Kidney (tissue), 14 donors: ENCODE data around the gene UBALD2. TPM values are rescaled to one million over a fixed set of nuclear protein-coding genes. Genes with fewer than 3 reads are reported as not detected.

Experiments
- DNase-seq, 5 donors: peaks; one replicate each; pipeline ENCODE4 v3.0.0-alpha.2; 2013 to 2020
- FAIRE-seq: peaks from 2 replicates; lab custom pipeline; 2012; peaks lifted over from hg19 to GRCh38; lab: Jason Lieb, UNC
- H3K27ac ChIP-seq, 2 donors: one replicate each; pipeline ENCODE4 v1.7.0; 2013; ENCODE audit warnings: low read depth in 2 of 2, low read length in 2 of 2, inconsistent platforms in 1 of 2
- H3K27me3 ChIP-seq: one replicate; pipeline ENCODE4 v1.7.1; 2013; ENCODE audit warnings: low read length, inconsistent platforms; ENCODE audit not compliant: control insufficient read depth, insufficient read depth
- H3K36me3 ChIP-seq, 3 donors: one replicate each; pipeline versions ENCODE4 v1.7.0 to v1.7.1; 2013; ENCODE audit warnings: low read length in 3 of 3, control low read depth in 1 of 3, inconsistent platforms in 1 of 3; ENCODE audit not compliant: insufficient read depth in 3 of 3, control insufficient read depth in 2 of 3
- H3K4me1 ChIP-seq, 3 donors: one replicate each; pipeline versions ENCODE4 v1.7.0 to v1.7.1; 2013; ENCODE audit warnings: low read length in 3 of 3, inconsistent platforms in 1 of 3, low read depth in 1 of 3; ENCODE audit not compliant: control insufficient read depth in 2 of 3, insufficient read depth in 2 of 3
- H3K4me3 ChIP-seq, 3 donors: one replicate each; pipeline versions ENCODE4 v1.7.0 to v1.8.1; 2013; ENCODE audit warnings: low read length in 3 of 3, control low read depth in 1 of 3, inconsistent platforms in 1 of 3
- H3K9ac ChIP-seq, 3 donors: one replicate each; pipeline versions ENCODE4 v1.7.0 to v1.7.1; 2013; ENCODE audit warnings: low read length in 3 of 3, control low read depth in 1 of 3, inconsistent platforms in 1 of 3
- H3K9me3 ChIP-seq, 3 donors: one replicate each; pipeline versions ENCODE4 v1.7.0 to v1.7.1; 2013; ENCODE audit warnings: low read length in 3 of 3, control low read depth in 1 of 3, inconsistent platforms in 1 of 3; ENCODE audit not compliant: control insufficient read depth in 2 of 3, insufficient read depth in 1 of 3
- CTCF ChIP-seq: IDR thresholded peaks from 3 replicates; pipeline ENCODE4 v1.5.1; 2012; ENCODE audit warnings: mild to moderate bottlenecking, moderate library complexity, borderline replicate concordance; ENCODE audit not compliant: insufficient read depth; ENCODE audit errors: extremely low read depth
- intact Hi-C: fragments of 100-400 bp; cut with DNase I; formaldehyde crosslinking; loops from one replicate; pipeline ENCODE4 v1.11.1; 2022
- polyA plus RNA-seq: library from polyadenylated mRNA; stranded (reverse); fragments of 350-450 nt; fragmentation: Illumina TruSeq; extraction: RNeasy Lipid Tissue Mini Kit (QIAGEN cat#74804); gene quantifications from one replicate; pipeline ENCODE4 v1.2.3, GENCODE V29; 2014; ENCODE audit warnings: low read depth, low replicate concordance; ENCODE audit not compliant: insufficient read depth
- total RNA-seq: library from RNA; stranded (reverse); fragmentation: NEBNext Ultra II Directional; extraction: Animal tissue kit (Norgen Biotek cat#: 25700); gene quantifications from one replicate; pipeline ENCODE4 v1.2.1, GENCODE V29; 2021
- donor health status: control.
- donor health status: control.
- donor health status: control.
- donor health status: control.
- donor health status: control.
- donor health status: DM: yes; HTN: yes; CAD: no.
- donor health status: Normal renal cell carcinoma (clear cell type).

UBALD2 gene
- total and polyA plus RNA-seq, 2 donors from 2014 or later, result 54.3 to 59.1 TPM

DNA sequence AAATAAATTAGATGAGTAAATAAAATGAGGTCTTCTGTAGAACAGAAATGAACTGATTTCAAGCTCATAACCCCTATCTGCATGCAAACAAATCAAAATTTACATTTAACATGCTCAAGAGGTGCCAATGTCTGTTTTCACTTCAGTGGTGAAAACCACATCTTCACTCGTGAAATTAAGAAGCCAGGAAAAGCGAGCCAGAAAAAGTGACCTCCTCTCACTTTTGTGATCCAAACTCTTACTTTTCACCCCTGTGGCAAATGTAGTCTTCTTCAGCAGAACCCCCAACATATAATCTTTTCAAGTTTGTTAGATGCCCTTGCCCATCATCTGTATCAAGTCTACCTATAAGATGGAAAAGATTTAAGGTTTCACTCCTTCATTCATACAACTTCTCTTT, 52.4 kb downstream of the UBALD2 start:
- H3K4me3 ChIP-seq, result no peak overlapping the region
- H3K9me3 ChIP-seq, result no peaks in the 10 kb centered on the region
- H3K27me3 ChIP-seq, result no peaks in the 10 kb centered on the region
- H3K9ac ChIP-seq, result no peak overlapping the region
- peaks cover 0 to 3% (median 0%) of the 10 kb centered on the region in 3 donors for H3K4me1 ChIP-seq
- FAIRE-seq (no peak), DNase-seq (no peak)
- peaks cover 0 to 14% (median 3%) of the 10 kb centered on the region in 3 donors for H3K36me3 ChIP-seq
- no peak overlapping the region for H3K27ac ChIP-seq
- intact Hi-C loops, result no loop called here
- TF ChIP-seq CTCF, result no peak

GRCh38 chr17:76318586-76318985, 53.4 kb downstream of the UBALD2 start:
- H3K9me3 ChIP-seq, result no peaks in the 10 kb centered on the region
- intact Hi-C loops, result no loop called here
- peaks cover 0 to 6% (median 0%) of the 10 kb centered on the region in 3 donors for H3K36me3 ChIP-seq

More at GRCh38 chr17:76318586-76318985, 53.4 kb downstream of the UBALD2 start:
- Histone ChIP-seq H3K4me1 (peaks cover 0 to 3% (median 0%) of the 10 kb centered on the region in 3 donors), H3K27me3 (no peaks in the 10 kb centered on the region), H3K9ac (no peak overlapping the region), H3K4me3 (no peak overlapping the region), H3K27ac (no peak overlapping the region)
- TF ChIP-seq CTCF, result no peak
- no peak for DNase-seq
- FAIRE-seq, result no peak

Other genes starting within 250 kb of the UBALD2 start
- 23.5 TPM for gene EVPL, start 238.0 kb upstream of the UBALD2 start, total RNA-seq
- 11.1 TPM for gene EVPL, start 238.0 kb upstream of the UBALD2 start, polyA plus RNA-seq
- 68.1 TPM for gene SRP68, start 192.8 kb upstream of the UBALD2 start, total RNA-seq
- gene SRP68, start 192.8 kb upstream of the UBALD2 start, polyA plus RNA-seq, result 52.7 TPM
- not detected for gene GALR2, start 190.6 kb upstream of the UBALD2 start, total RNA-seq
- gene GALR2, start 190.6 kb upstream of the UBALD2 start, polyA plus RNA-seq, result not detected
- gene ZACN, start 186.2 kb upstream of the UBALD2 start, total RNA-seq, result 0.22 TPM
- gene ZACN, start 186.2 kb upstream of the UBALD2 start, polyA plus RNA-seq, result not detected
- gene EXOC7, start 161.6 kb upstream of the UBALD2 start, total RNA-seq, result 143 TPM
- 83.2 TPM for gene EXOC7, start 161.6 kb upstream of the UBALD2 start, polyA plus RNA-seq
- gene FOXJ1, start 124.1 kb upstream of the UBALD2 start, total RNA-seq, result 6.8 TPM
- 3.4 TPM for gene FOXJ1, start 124.1 kb upstream of the UBALD2 start, polyA plus RNA-seq
- gene RNF157, start 24.9 kb upstream of the UBALD2 start, total RNA-seq, result 4.8 TPM
- 12.4 TPM for gene RNF157, start 24.9 kb upstream of the UBALD2 start, polyA plus RNA-seq
- gene QRICH2, start 42.9 kb downstream of the UBALD2 start, total RNA-seq, result 2.0 TPM
- 2.5 TPM for gene QRICH2, start 42.9 kb downstream of the UBALD2 start, polyA plus RNA-seq
- 37.6 TPM for gene PRPSAP1, start 88.6 kb downstream of the UBALD2 start, total RNA-seq
- 39.9 TPM for gene PRPSAP1, start 88.6 kb downstream of the UBALD2 start, polyA plus RNA-seq
- 10.4 TPM for gene SPHK1, start 119.3 kb downstream of the UBALD2 start, total RNA-seq
- gene SPHK1, start 119.3 kb downstream of the UBALD2 start, polyA plus RNA-seq, result 1.5 TPM
- gene UBE2O, start 187.8 kb downstream of the UBALD2 start, total RNA-seq, result 21.3 TPM
- 5.5 TPM for gene UBE2O, start 187.8 kb downstream of the UBALD2 start, polyA plus RNA-seq
- gene AANAT, start 202.3 kb downstream of the UBALD2 start, total RNA-seq, result not detected
- gene AANAT, start 202.3 kb downstream of the UBALD2 start, polyA plus RNA-seq, result not detected
- gene RHBDF2, start 236.1 kb downstream of the UBALD2 start, total RNA-seq, result 58.6 TPM
- 6.8 TPM for gene RHBDF2, start 236.1 kb downstream of the UBALD2 start, polyA plus RNA-seq